Panc1 (cell line): ENCODE data around the gene ADA. TPM values are rescaled to one million over a fixed set of nuclear protein-coding genes. Genes with fewer than 3 reads are reported as not detected.

Experiments used
- ATAC-seq: fragments of 200-7000 bp; cut with Tn5 transposase; 2 replicates; pipeline ENCODE4 v1.9.1; 2020; ENCODE audit warnings: mild to moderate bottlenecking, moderate library complexity
- BruUV-seq: library from RNA; stranded (reverse); fragments of 400-500 nt; replicated peaks from 2 replicates; lab custom pipeline; 2021; lab: Mats Ljungman, UMichigan
- CTCF ChIA-PET: fragments of 300-600 bp; sonication (Branson Sonifier 250); formaldehyde crosslinking; loops from one replicate; lab custom pipeline; 2022; ENCODE audit warnings: antibody characterized with exemption; lab: Charles Lee
- POLR2A ChIA-PET: fragments of 300-600 bp; sonication (Branson Sonifier 250); formaldehyde crosslinking; loops from one replicate; lab custom pipeline; 2022; ENCODE audit warnings: antibody characterized with exemption; lab: Charles Lee
- DNase-seq: peaks from one replicate; pipeline ENCODE4 v3.0.0-alpha.2; 2010; ENCODE audit warnings: low read depth, low spot score
- H3K27ac ChIP-seq: 2 replicates; pipeline ENCODE4 v1.5.1; 2011; ENCODE audit warnings: mild to moderate bottlenecking, low read length, inconsistent platforms
- H3K27me3 ChIP-seq: fragments of 200-500 bp; sonication (Bioruptor generic); 2 replicates; pipeline ENCODE4 v1.6.0; 2014; ENCODE audit warnings: low read length, inconsistent platforms; ENCODE audit not compliant: control insufficient read depth, insufficient read depth
- H3K36me3 ChIP-seq: fragments of 200-500 bp; sonication (Bioruptor generic); 2 replicates; pipeline ENCODE4 v1.5.1; 2014; ENCODE audit warnings: inconsistent platforms, mild to moderate bottlenecking, low read length, moderate library complexity; ENCODE audit not compliant: control insufficient read depth, insufficient read depth
- H3K4me1 ChIP-seq: 2 replicates; pipeline ENCODE4 v1.5.1; 2011; ENCODE audit warnings: inconsistent platforms, mild to moderate bottlenecking, low read length, moderate library complexity; ENCODE audit not compliant: control insufficient read depth, insufficient read depth
- H3K4me3 ChIP-seq, 2 experiments: 2 replicates each; pipeline ENCODE4 v1.5.1; 2011 to 2012; ENCODE audit warnings: low read depth in 2 of 2, low read length in 2 of 2, mild to moderate bottlenecking in 2 of 2, inconsistent platforms in 1 of 2, moderate library complexity in 1 of 2
- H3K9me3 ChIP-seq: fragments of 200-500 bp; sonication (Bioruptor generic); 2 replicates; pipeline ENCODE4 v1.5.1; 2014; ENCODE audit warnings: low read depth, mild to moderate bottlenecking, inconsistent platforms, low read length, moderate library complexity; ENCODE audit not compliant: control insufficient read depth, insufficient read depth
- CTCF ChIP-seq: fragments of 450-650 bp; IDR thresholded peaks from 2 replicates; pipeline ENCODE4 v1.5.1; 2017; ENCODE audit warnings: mild to moderate bottlenecking
- POLR2AphosphoS5 ChIP-seq: IDR thresholded peaks from 2 replicates; pipeline ENCODE4 v1.6.1; 2012; ENCODE audit warnings: mild to moderate bottlenecking, low read depth, low read length, moderate library complexity
- REST ChIP-seq, 2 experiments: IDR thresholded peaks; 2 replicates each; pipeline ENCODE4 v1.6.1; 2011 to 2012; ENCODE audit warnings: low read depth in 2 of 2, control low read depth in 1 of 2, low read length in 1 of 2, mild to moderate bottlenecking in 1 of 2, moderate library complexity in 1 of 2; ENCODE audit not compliant: insufficient read depth in 1 of 2
- SIN3A ChIP-seq: IDR thresholded peaks from 2 replicates; pipeline ENCODE4 v1.6.1; 2012; ENCODE audit warnings: low read depth, mild to moderate bottlenecking, low read length, moderate library complexity, borderline replicate concordance; ENCODE audit not compliant: insufficient read depth
- TCF7L2 ChIP-seq: IDR thresholded peaks from 2 replicates; pipeline ENCODE4 v1.6.1; 2011; ENCODE audit warnings: mild to moderate bottlenecking, low read depth, low read length, inconsistent platforms
- in situ Hi-C: cut with HindIII; loops from 2 replicates; pipeline ENCODE4 v1.10.0; 2016; ENCODE audit warnings: low sequenced_read_pairs, low pct_unique_long_range_greater_than_20kb
- intact Hi-C: fragments of 100-400 bp; cut with micrococcal nuclease; formaldehyde crosslinking; loops from one replicate; pipeline ENCODE4 v1.10.0; 2022; ENCODE audit not compliant: unreplicated experiment
- total RNA-seq: library from RNA; stranded (reverse); gene quantifications from one replicate; pipeline ENCODE4 v1.2.1, GENCODE V29; 2021; ENCODE audit not compliant: unreplicated experiment

ADA gene
- total RNA-seq, 1 experiment from 2014 or later: 53.8 TPM

- TF ChIP-seq TCF7L2 (no peak), POLR2AphosphoS5 (no peak), SIN3A (no peak), CTCF (no peak), REST (IDR thresholded peaks at IDR 0.05; ENCODE audit: insufficient read depth in 1 of 2, low read depth in 2 of 2, low read length in 1 of 2) (no peak)
- intact Hi-C loops (no loop called here), in situ Hi-C loops (no loop called here)
- POLR2A ChIA-PET: no interaction called here
- H3K27ac ChIP-seq: no peak overlapping the region
- H3K27me3 ChIP-seq: no peaks in the 10 kb centered on the region
- DNase-seq: no peak
- no peaks in the 10 kb centered on the region for H3K9me3 ChIP-seq
- H3K4me3 ChIP-seq: no peak overlapping the region
- H3K4me1 ChIP-seq: no peaks in the 10 kb centered on the region
- no peak for ATAC-seq
- CTCF ChIA-PET: no interaction called here
- no TSS peak for BruUV-seq
- H3K36me3 ChIP-seq: peaks cover 4% of the 10 kb centered on the region
These were observed 29.6 kb downstream of the ADA start for GRCh38 chr20:44621939-44622338.

GRCh38 chr20:44621325-44621724 lies 30.2 kb downstream of the ADA start:
- in situ Hi-C loops: no loop called here
- H3K36me3 ChIP-seq: peaks cover 4% of the 10 kb centered on the region
- CTCF ChIA-PET: no interaction called here

More at GRCh38 chr20:44621325-44621724, 30.2 kb downstream of the ADA start:
- DNase-seq (no peak), ATAC-seq (no peak)
- BruUV-seq: no TSS peak
- TF ChIP-seq CTCF (no peak), SIN3A (no peak), TCF7L2 (no peak), POLR2AphosphoS5 (no peak), REST (IDR thresholded peaks at IDR 0.05; ENCODE audit: insufficient read depth in 1 of 2, low read depth in 2 of 2, low read length in 1 of 2) (no peak)
- Histone ChIP-seq H3K27me3 (no peaks in the 10 kb centered on the region), H3K9me3 (no peaks in the 10 kb centered on the region), H3K4me1 (no peaks in the 10 kb centered on the region), H3K27ac (no peak overlapping the region), H3K4me3 (no peak overlapping the region)
- POLR2A ChIA-PET: no interaction called here
- intact Hi-C loops: no loop called here
